ENCODE measurements around the gene ARHGAP32. TPM values are rescaled to one million over a fixed set of nuclear protein-coding genes. Genes with fewer than 3 reads are reported as not detected.

The ARHGAP32 gene
- polyA plus RNA-seq, 1 of the 3 experiments (the other 2 are of a cell fraction), result 4.8 TPM

- DNase-seq, result no peak
- Histone ChIP-seq H3K9ac (no peak overlapping the region), H3K36me3 (replicated peaks in 1 of 2; ENCODE audit: control insufficient read depth in 1 of 2, insufficient read depth in 2 of 2, low read length in 1 of 2) (peaks cover 7 to 67% of the 10 kb centered on the region in 2 experiments), H3K4me3 (ENCODE audit: low read depth in 2 of 2, low read length in 1 of 2) (no peak overlapping the region), H3K27me3 (ENCODE audit: insufficient read depth) (no peaks in the 10 kb centered on the region), H4K20me1 (ENCODE audit: insufficient read depth) (no peaks in the 10 kb centered on the region), H3K4me2 (no peak overlapping the region), H3K79me2 (ENCODE audit: insufficient read depth) (no peaks in the 10 kb centered on the region), H2AFZ (ENCODE audit: low read depth) (no peak overlapping the region), H3K4me1 (ENCODE audit: control insufficient read depth in 1 of 2, insufficient read depth in 2 of 2, low read depth in 1 of 2, low read length in 1 of 2) (no peaks in the 10 kb centered on the region), H3K9me3 (no peaks in the 10 kb centered on the region), H3K9me2 (no peaks in the 10 kb centered on the region), H3F3A (replicated peaks; ENCODE audit: insufficient read depth) (no peaks in the 10 kb centered on the region), H3K27ac (ENCODE audit: low read depth in 2 of 2, low read length in 1 of 2) (no peak overlapping the region)
- ChIA-PET CTCF (interaction anchor here (0.7 to 1.4 kb wide), 3 partner anchors 10 to 84 kb away, joined by 3 read pairs; no protein-coding TSS in a partner anchor), POLR2A (no interaction called here)
- TF ChIP-seq FOXJ3 (CRISPR knock-in tag; IDR thresholded peaks at IDR 0.05), result no peak
- 90% methylated on average over 6 of the region's 13 CpGs for WGBS (ENCODE audit: low lambda C conversion rate)
Observed at GRCh38 chr11:128970598-128971190, 221.4 kb downstream of the ARHGAP32 start.

GRCh38 chr11:128968916-128969315 is 223.2 kb downstream of the ARHGAP32 start:
- H3F3A ChIP-seq (replicated peaks; ENCODE audit: insufficient read depth), result no peaks in the 10 kb centered on the region
- no peak overlapping the region for H3K27ac ChIP-seq (ENCODE audit: low read depth in 2 of 2, low read length in 1 of 2)
- no peaks in the 10 kb centered on the region for H3K27me3 ChIP-seq (ENCODE audit: insufficient read depth)
- ChIA-PET POLR2A (no interaction called here), CTCF (no interaction called here)
- no peak for DNase-seq
- H3K4me2 ChIP-seq, result no peak overlapping the region
- no peaks in the 10 kb centered on the region for H3K79me2 ChIP-seq (ENCODE audit: insufficient read depth)
- no peak overlapping the region for H2AFZ ChIP-seq (ENCODE audit: low read depth)
- H3K36me3 ChIP-seq (replicated peaks in 1 of 2; ENCODE audit: control insufficient read depth in 1 of 2, insufficient read depth in 2 of 2, low read length in 1 of 2), result peaks cover 7 to 51% of the 10 kb centered on the region in 2 experiments
- no peak overlapping the region for H3K4me3 ChIP-seq (ENCODE audit: low read depth in 2 of 2, low read length in 1 of 2)
- H3K4me1 ChIP-seq (ENCODE audit: control insufficient read depth in 1 of 2, insufficient read depth in 2 of 2, low read depth in 1 of 2, low read length in 1 of 2), result peaks cover 0 to 6% of the 10 kb centered on the region in 2 experiments; a peak in 2 of 4 replicates
- H3K9ac ChIP-seq, result no peak overlapping the region
- TF ChIP-seq RAD21 (IDR thresholded peaks at IDR 0.05; ENCODE audit: low read length), result no peak
- TF ChIP-seq RXRA (IDR thresholded peaks at IDR 0.05; ENCODE audit: borderline replicate concordance, low read depth), result no peak
- H3K9me3 ChIP-seq, result no peaks in the 10 kb centered on the region
- H4K20me1 ChIP-seq (ENCODE audit: insufficient read depth), result no peaks in the 10 kb centered on the region
- no peaks in the 10 kb centered on the region for H3K9me2 ChIP-seq
- 89% methylated on average over 9 of the region's 9 CpGs for WGBS (ENCODE audit: low lambda C conversion rate)

GRCh38 chr11:128967578-128967977 is 224.5 kb downstream of the ARHGAP32 start:
- H3K27ac ChIP-seq (ENCODE audit: low read depth in 2 of 2, low read length in 1 of 2), result no peak overlapping the region
- H3K9me2 ChIP-seq, result no peaks in the 10 kb centered on the region
- peaks cover 0 to 6% of the 10 kb centered on the region in 2 experiments; a peak in 2 of 4 replicates for H3K4me1 ChIP-seq (ENCODE audit: control insufficient read depth in 1 of 2, insufficient read depth in 2 of 2, low read depth in 1 of 2, low read length in 1 of 2)
- H3F3A ChIP-seq (replicated peaks; ENCODE audit: insufficient read depth), result no peaks in the 10 kb centered on the region
- no peak overlapping the region for H3K4me3 ChIP-seq (ENCODE audit: low read depth in 2 of 2, low read length in 1 of 2)
- H3K27me3 ChIP-seq (ENCODE audit: insufficient read depth), result no peaks in the 10 kb centered on the region
- no peak overlapping the region for H3K9ac ChIP-seq
- H3K79me2 ChIP-seq (ENCODE audit: insufficient read depth), result no peaks in the 10 kb centered on the region
- peaks cover 7 to 39% of the 10 kb centered on the region in 2 experiments for H3K36me3 ChIP-seq (replicated peaks in 1 of 2; ENCODE audit: control insufficient read depth in 1 of 2, insufficient read depth in 2 of 2, low read length in 1 of 2)
- no peak overlapping the region for H3K4me2 ChIP-seq
- CTCF ChIA-PET, result interaction anchor here (1.6 kb wide), 1 partner anchor 11 kb away, joined by 9 read pairs; no protein-coding TSS in a partner anchor
- POLR2A ChIA-PET, result no interaction called here
- no peaks in the 10 kb centered on the region for H3K9me3 ChIP-seq
- 88% methylated on average over 6 of the region's 6 CpGs for WGBS (ENCODE audit: low lambda C conversion rate)
- H4K20me1 ChIP-seq (ENCODE audit: insufficient read depth), result no peaks in the 10 kb centered on the region
- DNase-seq, result no peak
- no peak overlapping the region for H2AFZ ChIP-seq (ENCODE audit: low read depth)
- no peak for TF ChIP-seq FOXJ3 (CRISPR knock-in tag; IDR thresholded peaks at IDR 0.05)
- TF ChIP-seq, protein P1, sequence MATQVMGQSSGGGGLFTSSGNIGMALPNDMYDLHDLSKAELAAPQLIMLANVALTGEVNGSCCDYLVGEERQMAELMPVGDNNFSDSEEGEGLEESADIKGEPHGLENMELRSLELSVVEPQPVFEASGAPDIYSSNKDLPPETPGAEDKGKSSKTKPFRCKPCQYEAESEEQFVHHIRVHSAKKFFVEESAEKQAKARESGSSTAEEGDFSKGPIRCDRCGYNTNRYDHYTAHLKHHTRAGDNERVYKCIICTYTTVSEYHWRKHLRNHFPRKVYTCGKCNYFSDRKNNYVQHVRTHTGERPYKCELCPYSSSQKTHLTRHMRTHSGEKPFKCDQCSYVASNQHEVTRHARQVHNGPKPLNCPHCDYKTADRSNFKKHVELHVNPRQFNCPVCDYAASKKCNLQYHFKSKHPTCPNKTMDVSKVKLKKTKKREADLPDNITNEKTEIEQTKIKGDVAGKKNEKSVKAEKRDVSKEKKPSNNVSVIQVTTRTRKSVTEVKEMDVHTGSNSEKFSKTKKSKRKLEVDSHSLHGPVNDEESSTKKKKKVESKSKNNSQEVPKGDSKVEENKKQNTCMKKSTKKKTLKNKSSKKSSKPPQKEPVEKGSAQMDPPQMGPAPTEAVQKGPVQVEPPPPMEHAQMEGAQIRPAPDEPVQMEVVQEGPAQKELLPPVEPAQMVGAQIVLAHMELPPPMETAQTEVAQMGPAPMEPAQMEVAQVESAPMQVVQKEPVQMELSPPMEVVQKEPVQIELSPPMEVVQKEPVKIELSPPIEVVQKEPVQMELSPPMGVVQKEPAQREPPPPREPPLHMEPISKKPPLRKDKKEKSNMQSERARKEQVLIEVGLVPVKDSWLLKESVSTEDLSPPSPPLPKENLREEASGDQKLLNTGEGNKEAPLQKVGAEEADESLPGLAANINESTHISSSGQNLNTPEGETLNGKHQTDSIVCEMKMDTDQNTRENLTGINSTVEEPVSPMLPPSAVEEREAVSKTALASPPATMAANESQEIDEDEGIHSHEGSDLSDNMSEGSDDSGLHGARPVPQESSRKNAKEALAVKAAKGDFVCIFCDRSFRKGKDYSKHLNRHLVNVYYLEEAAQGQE (IDR thresholded peaks at IDR 0.05; ENCODE audit: low read depth, low read length), result no peak
- no peak for TF ChIP-seq TCF12 (IDR thresholded peaks at IDR 0.05)
- no peak for TF ChIP-seq TEAD4 (IDR thresholded peaks at IDR 0.05; ENCODE audit: borderline replicate concordance, insufficient read depth)
- no peak for TF ChIP-seq NFIC (IDR thresholded peaks at IDR 0.05; ENCODE audit: borderline replicate concordance)
- TF ChIP-seq FOXM1 (IDR thresholded peaks at IDR 0.05; ENCODE audit: low read depth), result no peak
- TF ChIP-seq, protein P2, sequence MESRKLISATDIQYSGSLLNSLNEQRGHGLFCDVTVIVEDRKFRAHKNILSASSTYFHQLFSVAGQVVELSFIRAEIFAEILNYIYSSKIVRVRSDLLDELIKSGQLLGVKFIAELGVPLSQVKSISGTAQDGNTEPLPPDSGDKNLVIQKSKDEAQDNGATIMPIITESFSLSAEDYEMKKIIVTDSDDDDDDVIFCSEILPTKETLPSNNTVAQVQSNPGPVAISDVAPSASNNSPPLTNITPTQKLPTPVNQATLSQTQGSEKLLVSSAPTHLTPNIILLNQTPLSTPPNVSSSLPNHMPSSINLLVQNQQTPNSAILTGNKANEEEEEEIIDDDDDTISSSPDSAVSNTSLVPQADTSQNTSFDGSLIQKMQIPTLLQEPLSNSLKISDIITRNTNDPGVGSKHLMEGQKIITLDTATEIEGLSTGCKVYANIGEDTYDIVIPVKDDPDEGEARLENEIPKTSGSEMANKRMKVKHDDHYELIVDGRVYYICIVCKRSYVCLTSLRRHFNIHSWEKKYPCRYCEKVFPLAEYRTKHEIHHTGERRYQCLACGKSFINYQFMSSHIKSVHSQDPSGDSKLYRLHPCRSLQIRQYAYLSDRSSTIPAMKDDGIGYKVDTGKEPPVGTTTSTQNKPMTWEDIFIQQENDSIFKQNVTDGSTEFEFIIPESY (IDR thresholded peaks at IDR 0.05; ENCODE audit: borderline replicate concordance, low read depth), result no peak
- no peak for TF ChIP-seq GATA2 (CRISPR knock-in tag; IDR thresholded peaks at IDR 0.05)
- no peak for TF ChIP-seq RXRA (IDR thresholded peaks at IDR 0.05; ENCODE audit: borderline replicate concordance, low read depth)
- no peak for TF ChIP-seq MAX (IDR thresholded peaks at IDR 0.05; ENCODE audit: low read depth)
- TF ChIP-seq PBX3 (IDR thresholded peaks at IDR 0.05), result no peak
- no peak for TF ChIP-seq RAD21 (IDR thresholded peaks at IDR 0.05; ENCODE audit: low read length)
- TF ChIP-seq ELF1 (IDR thresholded peaks at IDR 0.05), result no peak
- TF ChIP-seq, protein P3, sequence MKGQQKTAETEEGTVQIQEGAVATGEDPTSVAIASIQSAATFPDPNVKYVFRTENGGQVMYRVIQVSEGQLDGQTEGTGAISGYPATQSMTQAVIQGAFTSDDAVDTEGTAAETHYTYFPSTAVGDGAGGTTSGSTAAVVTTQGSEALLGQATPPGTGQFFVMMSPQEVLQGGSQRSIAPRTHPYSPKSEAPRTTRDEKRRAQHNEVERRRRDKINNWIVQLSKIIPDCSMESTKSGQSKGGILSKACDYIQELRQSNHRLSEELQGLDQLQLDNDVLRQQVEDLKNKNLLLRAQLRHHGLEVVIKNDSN (IDR thresholded peaks at IDR 0.05; ENCODE audit: borderline replicate concordance, low read depth), result no peak
